HepG2 (cell line): ENCODE measurements around the gene RABL2A. TPM values are rescaled to one million over a fixed set of nuclear protein-coding genes. Genes with fewer than 3 reads are reported as not detected.
"Not testable (repeated sequence)": the region's sequence is repeated elsewhere in the genome, so short reads cannot be mapped to it uniquely, and the experiment has no call there.

Experiments
- ATAC-seq: fragments of 200-7000 bp; cut with Tn5 transposase; 3 replicates; pipeline ENCODE4 v1.9.1; 2020; ENCODE audit warnings: mild to moderate bottlenecking, moderate library complexity
- BruUV-seq: library from RNA; stranded (reverse); fragments of 400-500 nt; replicated peaks from 2 replicates; lab custom pipeline; 2021; lab: Mats Ljungman, UMichigan
- CTCF ChIA-PET: fragments of 300-600 bp; formaldehyde crosslinking; extraction: SDS; loops from one replicate; lab custom pipeline; 2021; ENCODE audit warnings: low total read pairs, inconsistent platforms, low intra/inter-chr PET ratio; lab: Yijun Ruan, JAX
- POLR2A ChIA-PET: fragments of 350-600 bp; sonication (Branson Sonifier 250); formaldehyde crosslinking; loops from one replicate; lab custom pipeline; 2020; ENCODE audit warnings: antibody characterized with exemption, inconsistent platforms; lab: Yijun Ruan, JAX
- DNase-seq: peaks from one replicate; pipeline ENCODE4 v3.0.0-alpha.2; 2015; ENCODE audit warnings: low spot score
- FAIRE-seq: peaks from 3 replicates; lab custom pipeline; 2011; peaks lifted over from hg19 to GRCh38; lab: Jason Lieb, UNC
- H2AFZ ChIP-seq: one replicate; pipeline ENCODE4 v1.6.1; 2011; ENCODE audit warnings: low read length, inconsistent platforms
- H3K27ac ChIP-seq: fragments of 300-600 bp; 3 replicates; pipeline ENCODE4 v1.8.0; 2011; ENCODE audit warnings: mixed run types, mild to moderate bottlenecking, mixed read lengths, low read length, inconsistent platforms; ENCODE audit not compliant: insufficient read depth; ENCODE audit errors: extremely low read length
- H3K27me3 ChIP-seq, 2 experiments: fragments of 200-600 bp in 1 of 2; 2 replicates in 1 of 2; 3 replicates in 1 of 2; pipeline versions ENCODE4 v1.6.0 to v1.8.0; 2011; ENCODE audit warnings: low read length in 2 of 2, mild to moderate bottlenecking in 2 of 2, moderate library complexity in 2 of 2, inconsistent platforms in 1 of 2; ENCODE audit not compliant: insufficient read depth in 2 of 2, control insufficient read depth in 1 of 2
- H3K36me3 ChIP-seq, 2 experiments: fragments of 200-600 bp in 1 of 2; replicated peaks in 1 of 2; 2 replicates in 1 of 2; 3 replicates in 1 of 2; pipeline versions ENCODE4 v1.5.1 to v1.8.0; 2011; ENCODE audit warnings: low read length in 2 of 2, inconsistent platforms in 1 of 2; ENCODE audit not compliant: insufficient read depth in 2 of 2, control insufficient read depth in 1 of 2
- H3K4me1 ChIP-seq: 2 replicates; pipeline ENCODE4 v1.5.1; 2012; ENCODE audit warnings: low read length, inconsistent platforms; ENCODE audit not compliant: insufficient read depth
- H3K4me2 ChIP-seq: 2 replicates; pipeline ENCODE4 v1.6.0; 2011; ENCODE audit warnings: low read depth, low read length, inconsistent platforms
- H3K4me3 ChIP-seq, 3 experiments: fragments of 200-600 bp in 1 of 3; sonication (generic), shearing (Covaris generic) in 1 of 3; replicated peaks in 1 of 3; 2 replicates each; pipeline ENCODE4 v1.5.1; 2011 to 2016; ENCODE audit warnings: low read length in 3 of 3, inconsistent platforms in 2 of 3, low read depth in 2 of 3, mild to moderate bottlenecking in 2 of 3, control low read depth in 1 of 3, mixed read lengths in 1 of 3; ENCODE audit not compliant: insufficient read depth in 1 of 3
- H3K79me2 ChIP-seq: one replicate; pipeline ENCODE4 v1.6.1; 2011; ENCODE audit warnings: low read length, inconsistent platforms; ENCODE audit not compliant: insufficient read depth
- H3K9ac ChIP-seq: 2 replicates; pipeline ENCODE4 v1.6.0; 2011; ENCODE audit warnings: mild to moderate bottlenecking, low read depth, low read length, inconsistent platforms; ENCODE audit not compliant: insufficient read depth
- H3K9me3 ChIP-seq: 2 replicates; pipeline ENCODE4 v1.5.1; 2012; ENCODE audit warnings: mild to moderate bottlenecking, low read length
- H4K20me1 ChIP-seq: 2 replicates; pipeline ENCODE4 v1.6.0; 2011; ENCODE audit warnings: inconsistent platforms, mild to moderate bottlenecking, low read length, moderate library complexity; ENCODE audit not compliant: insufficient read depth
- HOXA3 ChIP-seq: sonication (generic); formaldehyde crosslinking; IDR thresholded peaks from 2 replicates; pipeline ENCODE4 v1.5.0; 2020; ENCODE audit warnings: missing genetic modification reagents
- RAD21 ChIP-seq: fragments of 450-650 bp; formaldehyde crosslinking; IDR thresholded peaks from 2 replicates; pipeline ENCODE4 v1.5.0; 2020; ENCODE audit warnings: mild to moderate bottlenecking
- WGBS: methylation state at CpG from one replicate; pipeline ENCODE4 v1.1.6; 2017; ENCODE audit warnings: low lambda C conversion rate; 5-methylcytosine and 5-hydroxymethylcytosine counted together
- in situ Hi-C: cut with HindIII; loops from 2 replicates; pipeline ENCODE4 v1.10.0; 2017; ENCODE audit warnings: low pct_unique_long_range_greater_than_20kb; ENCODE audit not compliant: extremely low pct_ligation_motif_present
- intact Hi-C: fragments of 100-400 bp; cut with micrococcal nuclease; formaldehyde crosslinking; loops from one replicate; pipeline ENCODE4 v1.10.0; 2022; ENCODE audit not compliant: unreplicated experiment
- polyA plus RNA-seq, 8 experiments: library from polyadenylated mRNA; depleted of rRNA in 3 of 8; stranded (reverse) in 7 of 8; unstranded in 1 of 8; fragments of >200 nt; fragmentation: Illumina TruSeq in 4 of 8; extraction: Trizol in 4 of 8; gene quantifications; 2 replicates each; pipeline versions ENCODE4 v1.2.1 to v1.2.3, GENCODE V29; 2011 to 2016; ENCODE audit warnings: low read depth in 4 of 8, missing spikeins in 1 of 8, mixed read lengths in 1 of 8; ENCODE audit not compliant: insufficient read depth in 1 of 8
- total RNA-seq, 5 experiments: library from RNA; depleted of rRNA; stranded (reverse); fragments of >200 nt; fragmentation: Illumina TruSeq; extraction: Trizol; gene quantifications; 2 replicates each; pipeline ENCODE4 v1.2.3, GENCODE V29; 2016; ENCODE audit warnings: low read depth in 1 of 5
- TF ChIP-seq, protein P1 (sequence below): sonication (generic); formaldehyde crosslinking; IDR thresholded peaks from 2 replicates; pipeline ENCODE4 v1.5.0; 2020; ENCODE audit warnings: mild to moderate bottlenecking, missing genetic modification reagents, moderate library complexity
- TF ChIP-seq, protein P2 (sequence below): sonication (generic); formaldehyde crosslinking; IDR thresholded peaks from 2 replicates; pipeline ENCODE4 v1.4.0; 2020; ENCODE audit warnings: missing genetic modification reagents

Gene RABL2A
- total and polyA plus RNA-seq, 2 of the 13 experiments (the other 11 are each of a cell fraction or from before 2014, with no cell fraction given): 9.6 to 13.4 TPM

DNA sequence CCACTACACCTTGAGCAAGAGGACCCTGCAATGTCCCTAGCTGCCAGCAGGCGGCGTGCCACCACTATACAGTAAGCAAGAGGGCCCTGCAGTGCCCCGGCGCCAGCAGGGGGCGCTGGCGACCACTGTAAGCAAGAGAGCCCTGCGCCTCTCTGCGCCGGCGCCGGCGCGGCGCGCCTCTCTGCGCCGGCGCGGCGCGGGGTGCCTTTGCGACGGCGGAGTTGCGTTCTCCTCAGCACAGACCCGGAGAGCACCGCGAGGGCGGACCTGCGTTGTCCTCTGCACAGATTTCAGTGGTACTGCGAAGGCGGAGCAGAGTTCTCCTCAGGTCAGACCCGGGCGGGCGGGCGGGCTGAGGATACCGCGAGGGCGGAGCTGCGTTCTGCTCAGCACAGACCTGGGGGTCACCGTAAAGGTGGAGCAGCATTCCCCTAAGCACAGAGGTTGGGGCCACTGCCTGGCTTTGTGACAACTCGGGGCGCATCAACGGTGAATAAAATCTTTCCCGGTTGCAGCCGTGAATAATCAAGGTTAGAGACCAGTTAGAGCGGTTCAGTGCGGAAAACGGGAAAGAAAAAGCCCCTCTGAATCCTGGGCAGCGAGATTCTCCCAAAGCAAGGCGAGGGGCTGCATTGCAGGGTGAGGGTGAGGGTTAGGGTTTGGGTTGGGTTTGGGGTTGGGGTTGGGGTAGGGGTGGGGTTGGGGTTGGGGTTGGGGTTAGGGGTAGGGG is 24.9 kb upstream of the RABL2A start:
- H3K27me3 ChIP-seq, H4K20me1 ChIP-seq, POLR2A ChIA-PET, ATAC-seq, H3K9me3 ChIP-seq, H3K4me1 ChIP-seq, H3K9ac ChIP-seq, H2AFZ ChIP-seq, H3K36me3 ChIP-seq, H3K79me2 ChIP-seq, H3K27ac ChIP-seq, FAIRE-seq, H3K4me3 ChIP-seq, in situ Hi-C loops, H3K4me2 ChIP-seq, BruUV-seq: not testable (repeated sequence)
- CTCF ChIA-PET: interaction anchor here (0.6 to 0.7 kb wide), 2 partner anchors 74 to 118 kb away, joined by 3 read pairs; no protein-coding TSS in a partner anchor
- intact Hi-C loops: loop anchor here (5.0 to 10.0 kb wide), 2 partner anchors 103 to 375 kb away; no protein-coding TSS in a partner anchor
- DNase-seq: peak; percentile 35
- peak; percentile 63 for TF ChIP-seq RAD21
- TF ChIP-seq, protein P1, sequence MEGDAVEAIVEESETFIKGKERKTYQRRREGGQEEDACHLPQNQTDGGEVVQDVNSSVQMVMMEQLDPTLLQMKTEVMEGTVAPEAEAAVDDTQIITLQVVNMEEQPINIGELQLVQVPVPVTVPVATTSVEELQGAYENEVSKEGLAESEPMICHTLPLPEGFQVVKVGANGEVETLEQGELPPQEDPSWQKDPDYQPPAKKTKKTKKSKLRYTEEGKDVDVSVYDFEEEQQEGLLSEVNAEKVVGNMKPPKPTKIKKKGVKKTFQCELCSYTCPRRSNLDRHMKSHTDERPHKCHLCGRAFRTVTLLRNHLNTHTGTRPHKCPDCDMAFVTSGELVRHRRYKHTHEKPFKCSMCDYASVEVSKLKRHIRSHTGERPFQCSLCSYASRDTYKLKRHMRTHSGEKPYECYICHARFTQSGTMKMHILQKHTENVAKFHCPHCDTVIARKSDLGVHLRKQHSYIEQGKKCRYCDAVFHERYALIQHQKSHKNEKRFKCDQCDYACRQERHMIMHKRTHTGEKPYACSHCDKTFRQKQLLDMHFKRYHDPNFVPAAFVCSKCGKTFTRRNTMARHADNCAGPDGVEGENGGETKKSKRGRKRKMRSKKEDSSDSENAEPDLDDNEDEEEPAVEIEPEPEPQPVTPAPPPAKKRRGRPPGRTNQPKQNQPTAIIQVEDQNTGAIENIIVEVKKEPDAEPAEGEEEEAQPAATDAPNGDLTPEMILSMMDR (CRISPR knock-in tag): peak; percentile 58
- TF ChIP-seq, protein P2, sequence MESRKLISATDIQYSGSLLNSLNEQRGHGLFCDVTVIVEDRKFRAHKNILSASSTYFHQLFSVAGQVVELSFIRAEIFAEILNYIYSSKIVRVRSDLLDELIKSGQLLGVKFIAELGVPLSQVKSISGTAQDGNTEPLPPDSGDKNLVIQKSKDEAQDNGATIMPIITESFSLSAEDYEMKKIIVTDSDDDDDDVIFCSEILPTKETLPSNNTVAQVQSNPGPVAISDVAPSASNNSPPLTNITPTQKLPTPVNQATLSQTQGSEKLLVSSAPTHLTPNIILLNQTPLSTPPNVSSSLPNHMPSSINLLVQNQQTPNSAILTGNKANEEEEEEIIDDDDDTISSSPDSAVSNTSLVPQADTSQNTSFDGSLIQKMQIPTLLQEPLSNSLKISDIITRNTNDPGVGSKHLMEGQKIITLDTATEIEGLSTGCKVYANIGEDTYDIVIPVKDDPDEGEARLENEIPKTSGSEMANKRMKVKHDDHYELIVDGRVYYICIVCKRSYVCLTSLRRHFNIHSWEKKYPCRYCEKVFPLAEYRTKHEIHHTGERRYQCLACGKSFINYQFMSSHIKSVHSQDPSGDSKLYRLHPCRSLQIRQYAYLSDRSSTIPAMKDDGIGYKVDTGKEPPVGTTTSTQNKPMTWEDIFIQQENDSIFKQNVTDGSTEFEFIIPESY (CRISPR knock-in tag): peak; percentile 55; the same call in 1 of the 2 replicates
- peak; percentile 65; the same call in 1 of the 2 replicates for TF ChIP-seq HOXA3 (CRISPR knock-in tag)
- WGBS: 83% methylated on average over 51 of the region's 51 CpGs
